Limb (tissue), 2 donors: ENCODE results near the gene ADPRH.

Experiments
- DNase-seq, 2 donors: peaks; one replicate each; pipeline ENCODE4 v3.0.0-alpha.2; 2016; ENCODE audit errors: extremely low spot score in 2 of 2

The ADPRH gene

GRCh38 chr3:119596398-119596797 lies 17.1 kb downstream of the ADPRH start:
- DNase-seq = no peak

GRCh38 chr3:119597548-119598288 lies 18.4 kb downstream of the ADPRH start, which contains the start of gene PLA1A:
PLA1A (plus strand) TSS chr3:119597885; CDS start chr3:119597914, 29 bp downstream.
- no peak for DNase-seq

GRCh38 chr3:119598410-119599098 lies 19.3 kb downstream of the ADPRH start:
- DNase-seq = no peak

- no peak for DNase-seq
Observed at GRCh38 chr3:119599558-119600174, 20.4 kb downstream of the ADPRH start.

GRCh38 chr3:119600732-119601131 lies 21.4 kb downstream of the ADPRH start:
- no peak for DNase-seq

GRCh38 chr3:119601154-119601553 lies 21.9 kb downstream of the ADPRH start:
- DNase-seq = no peak

GRCh38 chr3:119602676-119603075 lies 23.4 kb downstream of the ADPRH start:
- DNase-seq = no peak

- no peak for DNase-seq
Observed at GRCh38 chr3:119604878-119605277, 25.6 kb downstream of the ADPRH start.

- DNase-seq = no peak
Observed at GRCh38 chr3:119608405-119609000, 29.2 kb downstream of the ADPRH start.

GRCh38 chr3:119609301-119609700 lies 30.0 kb downstream of the ADPRH start:
- DNase-seq = no peak

GRCh38 chr3:119611664-119612063 lies 32.4 kb downstream of the ADPRH start:
- DNase-seq = no peak

GRCh38 chr3:119613201-119613600 lies 33.9 kb downstream of the ADPRH start:
- DNase-seq = no peak

GRCh38 chr3:119613872-119614271 lies 34.6 kb downstream of the ADPRH start:
- DNase-seq = no peak

- no peak for DNase-seq
Observed at GRCh38 chr3:119616056-119616455, 36.8 kb downstream of the ADPRH start.

GRCh38 chr3:119619094-119619493 lies 39.8 kb downstream of the ADPRH start:
- no peak for DNase-seq

- no peak for DNase-seq
Observed at GRCh38 chr3:119620899-119621298, 41.6 kb downstream of the ADPRH start.

- no peak for DNase-seq
Observed at GRCh38 chr3:119624002-119624720, 44.9 kb downstream of the ADPRH start.

GRCh38 chr3:119625451-119626153 lies 46.3 kb downstream of the ADPRH start:
- DNase-seq = no peak

GRCh38 chr3:119626196-119626595 lies 46.9 kb downstream of the ADPRH start:
- DNase-seq = no peak

- DNase-seq = no peak
Observed at GRCh38 chr3:119627461-119627860, 48.2 kb downstream of the ADPRH start.

GRCh38 chr3:119628390-119628789 lies 49.1 kb downstream of the ADPRH start:
- no peak for DNase-seq
